ENCODE results near the gene SPHK1.

Gene SPHK1

GRCh38 chr17:76385892-76386786 lies 1.7 kb downstream of the SPHK1 start:
- peak in 5 of 14 donors; percentile 21 to 47 (median 31) for DNase-seq

DNA sequence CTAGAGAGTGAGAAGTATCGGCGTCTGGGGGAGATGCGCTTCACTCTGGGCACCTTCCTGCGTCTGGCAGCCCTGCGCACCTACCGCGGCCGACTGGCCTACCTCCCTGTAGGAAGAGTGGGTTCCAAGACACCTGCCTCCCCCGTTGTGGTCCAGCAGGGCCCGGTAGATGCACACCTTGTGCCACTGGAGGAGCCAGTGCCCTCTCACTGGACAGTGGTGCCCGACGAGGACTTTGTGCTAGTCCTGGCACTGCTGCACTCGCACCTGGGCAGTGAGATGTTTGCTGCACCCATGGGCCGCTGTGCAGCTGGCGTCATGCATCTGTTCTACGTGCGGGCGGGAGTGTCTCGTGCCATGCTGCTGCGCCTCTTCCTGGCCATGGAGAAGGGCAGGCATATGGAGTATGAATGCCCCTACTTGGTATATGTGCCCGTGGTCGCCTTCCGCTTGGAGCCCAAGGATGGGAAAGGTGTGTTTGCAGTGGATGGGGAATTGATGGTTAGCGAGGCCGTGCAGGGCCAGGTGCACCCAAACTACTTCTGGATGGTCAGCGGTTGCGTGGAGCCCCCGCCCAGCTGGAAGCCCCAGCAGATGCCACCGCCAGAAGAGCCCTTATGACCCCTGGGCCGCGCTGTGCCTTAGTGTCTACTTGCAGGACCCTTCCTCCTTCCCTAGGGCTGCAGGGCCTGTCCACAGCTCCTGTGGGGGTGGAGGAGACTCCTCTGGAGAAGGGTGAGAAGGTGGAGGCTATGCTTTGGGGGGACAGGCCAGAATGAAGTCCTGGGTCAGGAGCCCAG lies 2.8 kb downstream of the SPHK1 start:
- DNase-seq, result no peak

DNA sequence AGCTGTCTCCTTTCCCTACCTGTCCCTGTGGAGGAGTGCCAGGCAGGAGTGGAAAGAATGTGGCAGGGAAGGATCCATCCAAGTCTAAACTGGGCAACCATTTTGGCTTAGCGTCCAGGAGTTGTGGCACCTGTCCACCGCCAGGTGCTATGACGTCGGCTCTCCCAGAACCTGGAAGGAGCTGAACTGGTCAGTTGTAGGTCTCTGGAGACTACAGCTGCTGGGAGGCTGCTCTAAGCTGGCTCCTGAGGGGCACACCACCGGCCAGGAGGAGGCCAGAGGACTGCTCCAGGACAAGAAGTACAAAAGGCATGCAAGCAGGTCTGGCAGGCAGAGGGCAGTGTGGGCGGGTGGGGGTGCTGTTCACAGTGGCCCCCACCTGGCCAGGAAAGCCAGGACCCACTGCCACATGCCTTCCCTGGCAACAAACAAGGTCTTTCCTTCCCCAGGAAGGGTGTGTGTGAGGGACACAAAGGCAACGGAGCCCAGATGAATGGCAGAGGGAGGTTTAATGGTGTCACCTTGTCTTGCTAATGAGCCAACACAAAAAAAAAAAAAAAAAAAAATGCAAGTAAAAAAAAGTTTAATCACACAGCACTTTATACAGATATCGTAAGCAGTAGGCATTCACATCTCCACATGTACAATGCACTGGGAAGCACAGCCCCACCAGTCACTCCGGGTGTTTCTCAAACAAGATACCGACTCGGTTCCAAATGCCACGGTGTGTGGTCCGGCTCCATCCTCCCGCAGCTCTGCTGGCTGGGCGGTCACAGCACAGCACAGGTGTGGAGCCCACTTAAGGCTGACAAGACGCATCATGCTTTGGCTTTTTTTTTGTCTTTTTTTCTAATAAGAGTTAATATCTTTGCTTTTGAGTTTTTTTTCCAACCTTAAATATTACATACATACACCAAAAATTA lies 4.8 kb downstream of the SPHK1 start:
- DNase-seq, result no peak

DNA sequence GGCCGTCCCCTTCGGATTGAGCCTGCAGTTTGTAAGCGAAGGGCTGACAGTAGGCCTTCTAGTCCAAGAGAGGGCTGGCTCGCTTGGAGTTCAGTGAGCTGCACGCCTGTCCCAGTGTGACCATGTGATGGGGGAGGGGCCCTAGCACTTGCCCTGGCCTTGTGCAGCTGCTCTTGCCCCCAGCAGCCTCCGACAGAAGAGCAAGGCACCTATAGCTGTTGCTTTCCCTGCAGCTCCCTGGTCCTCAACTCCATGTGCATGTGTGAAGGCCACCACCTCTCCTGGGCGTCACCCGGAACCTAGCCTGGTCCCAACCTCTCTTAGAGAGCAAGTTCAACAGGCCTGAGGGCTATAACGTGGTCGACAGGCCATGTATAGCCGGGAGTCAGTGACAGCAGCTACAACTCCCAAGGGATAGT lies 5.6 kb downstream of the SPHK1 start:
- no peak for DNase-seq

GRCh38 chr17:76391200-76391715 lies 6.8 kb downstream of the SPHK1 start:
- DNase-seq, result no peak

- DNase-seq, result no peak
These were observed 9.8 kb downstream of the SPHK1 start for GRCh38 chr17:76394166-76394565.

GRCh38 chr17:76395980-76396379 lies 11.6 kb downstream of the SPHK1 start:
- no peak for DNase-seq

GRCh38 chr17:76397184-76397583 lies 12.8 kb downstream of the SPHK1 start:
- no peak for DNase-seq

DNA sequence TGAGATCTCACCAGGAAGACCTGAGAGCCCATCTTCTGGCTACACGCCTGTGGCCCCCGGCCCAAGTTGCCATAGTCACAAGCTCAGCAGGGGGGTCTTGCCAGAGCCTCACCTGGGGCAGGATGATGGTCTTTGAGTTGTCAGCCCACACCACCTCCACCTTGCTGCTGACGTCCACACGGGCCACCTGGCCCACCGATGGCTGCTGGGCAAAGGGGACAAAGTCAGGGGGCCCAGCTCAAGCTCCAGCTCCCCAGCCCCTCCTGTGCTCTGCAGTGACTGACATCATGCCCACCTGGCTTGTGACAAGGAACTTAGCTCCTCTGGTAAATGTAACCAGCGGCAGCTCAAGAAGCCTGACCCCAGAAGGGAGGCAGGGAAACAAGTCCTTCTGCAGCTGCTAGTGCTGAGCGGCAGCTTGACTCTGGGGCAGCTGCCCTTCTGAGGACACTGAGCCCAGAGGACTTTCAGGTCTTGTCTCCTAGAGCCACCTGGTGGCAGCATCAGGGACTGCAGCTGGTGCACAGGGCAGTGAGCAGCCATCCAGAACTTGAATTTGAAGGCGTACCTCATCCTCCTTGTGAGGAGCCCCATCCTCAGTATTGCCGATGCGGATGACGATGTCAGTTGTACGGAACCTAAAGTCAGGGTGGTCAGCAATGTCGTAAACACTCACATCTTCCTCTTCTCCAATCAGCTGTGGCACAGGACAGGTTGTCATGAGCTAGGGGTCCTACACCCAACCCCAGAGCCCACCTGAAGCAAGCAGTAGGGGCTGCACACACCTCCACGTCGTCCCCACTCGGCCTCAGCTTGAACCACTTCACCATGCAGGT lies 13.5 kb downstream of the SPHK1 start:
- peak in 13 of 14 donors; percentile 12 to 85 (median 68) for DNase-seq

DNA sequence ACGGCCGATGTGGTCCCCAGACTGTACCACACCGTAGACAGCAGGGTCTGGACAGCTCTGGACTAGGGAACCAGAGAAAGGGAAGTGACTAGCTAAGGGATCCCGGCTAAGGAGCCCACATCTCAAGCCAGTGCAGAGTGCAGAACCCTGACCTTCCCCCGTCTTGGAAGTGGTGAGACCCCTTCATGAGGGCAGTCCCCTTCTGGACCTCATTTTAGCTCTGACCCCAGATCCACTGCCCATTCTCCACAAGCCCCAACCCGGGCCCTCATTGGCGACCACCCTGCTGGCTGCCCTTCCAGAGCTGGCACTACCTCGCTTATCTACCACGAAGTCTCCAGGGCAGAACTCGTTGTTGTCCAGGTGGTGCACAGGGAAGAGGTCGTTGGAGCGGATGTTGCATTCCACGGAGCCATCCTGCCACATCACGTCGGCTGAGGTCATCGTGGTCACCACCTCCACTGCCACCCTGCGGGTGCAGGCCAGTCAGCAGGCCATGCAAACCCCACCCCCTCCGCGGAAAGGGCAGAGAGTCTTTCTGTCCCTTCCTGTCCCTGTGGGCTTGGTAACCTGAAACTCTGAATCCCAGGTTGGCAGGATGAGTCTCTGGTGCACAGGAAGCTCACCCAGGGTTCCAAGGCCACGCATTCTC lies 14.2 kb downstream of the SPHK1 start:
- DNase-seq, result no peak

DNA sequence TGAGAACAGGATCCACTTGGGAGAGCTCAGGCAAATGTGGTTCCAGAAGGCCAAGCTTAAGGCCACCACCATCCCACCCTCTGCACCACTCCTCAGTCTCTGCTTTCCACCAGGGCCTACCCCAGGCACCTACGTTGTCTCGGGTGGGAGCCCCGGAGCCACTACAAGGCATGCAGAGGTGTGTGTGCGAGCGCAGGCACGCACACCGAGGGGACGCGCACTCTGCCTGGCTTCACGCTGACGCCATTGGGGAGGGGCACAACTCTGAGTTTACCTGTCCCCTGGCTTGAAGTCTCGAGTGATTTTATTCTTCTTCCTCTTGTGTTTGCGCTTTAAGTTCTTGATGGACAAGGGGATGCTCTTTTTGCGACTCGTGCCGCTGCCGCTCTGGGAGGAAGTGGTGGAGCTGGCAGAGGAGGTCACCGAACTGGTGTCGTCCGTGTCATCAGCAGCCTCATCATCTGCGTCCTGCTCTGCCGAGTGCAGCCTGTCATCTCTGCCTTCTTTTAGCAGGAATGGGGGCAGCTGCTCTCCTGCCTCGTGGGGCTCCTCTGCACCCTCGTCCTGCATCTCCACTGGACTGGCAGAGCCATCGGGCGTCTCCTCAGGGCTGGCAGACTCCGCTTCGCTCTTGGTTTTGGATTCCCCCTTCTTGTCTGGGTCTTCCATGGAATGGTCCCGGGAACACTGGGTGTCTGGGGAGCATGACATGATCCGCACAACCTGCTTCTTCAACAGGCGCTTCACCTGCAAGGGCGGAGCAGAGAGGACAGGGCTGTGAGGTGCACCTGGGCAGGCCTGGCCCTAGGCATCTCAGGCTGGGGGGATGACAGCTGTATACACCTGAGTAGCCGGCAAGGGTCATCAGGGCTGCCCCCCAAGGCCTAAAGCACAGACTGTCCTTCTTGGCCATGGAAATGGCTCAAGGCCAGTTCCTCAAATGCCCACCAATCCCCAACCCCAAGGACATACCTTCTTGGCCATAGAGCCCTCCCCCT lies 15.1 kb downstream of the SPHK1 start:
- no peak for DNase-seq

- DNase-seq, result no peak
These were observed 18.3 kb downstream of the SPHK1 start for GRCh38 chr17:76402711-76403110.

- DNase-seq, result no peak
These were observed 19.8 kb downstream of the SPHK1 start for GRCh38 chr17:76404256-76404655.

GRCh38 chr17:76404976-76405563 lies 20.7 kb downstream of the SPHK1 start:
- no peak for DNase-seq

- DNase-seq, result no peak
These were observed 21.2 kb downstream of the SPHK1 start for GRCh38 chr17:76405607-76405966.

- DNase-seq, result no peak
These were observed 21.7 kb downstream of the SPHK1 start for GRCh38 chr17:76405967-76406647.

- no peak for DNase-seq
These were observed 23.1 kb downstream of the SPHK1 start for GRCh38 chr17:76407509-76407908.

Measured in C1 segment of cervical spinal cord (tissue), 14 donors.